Measurements from ENCODE around the gene MET. TPM values are rescaled to one million over a fixed set of nuclear protein-coding genes. Genes with fewer than 3 reads are reported as not detected.
"Not testable (repeated sequence)": the region's sequence is repeated elsewhere in the genome, so short reads cannot be mapped to it uniquely, and the experiment has no call there.

The MET gene
- total RNA-seq, 1 donor from 2014 or later: 3.2 TPM

- Mint-ChIP-seq H3K36me3 (ENCODE audit: low read depth) (no peaks in the 10 kb centered on the region), H3K27me3 (ENCODE audit: insufficient read depth) (peaks cover 16% of the 10 kb centered on the region), H3K27ac (no peak overlapping the region), H3K9me3 (no peaks in the 10 kb centered on the region), H3K4me3 (no peak overlapping the region), H3K4me1 (ENCODE audit: low read depth) (no peaks in the 10 kb centered on the region)
- DNase-seq (ENCODE audit: low spot score): no peak
- intact Hi-C loops (cut with micrococcal nuclease): no loop called here
Observed at GRCh38 chr7:116707289-116707688, 35.3 kb downstream of the MET start.

DNA sequence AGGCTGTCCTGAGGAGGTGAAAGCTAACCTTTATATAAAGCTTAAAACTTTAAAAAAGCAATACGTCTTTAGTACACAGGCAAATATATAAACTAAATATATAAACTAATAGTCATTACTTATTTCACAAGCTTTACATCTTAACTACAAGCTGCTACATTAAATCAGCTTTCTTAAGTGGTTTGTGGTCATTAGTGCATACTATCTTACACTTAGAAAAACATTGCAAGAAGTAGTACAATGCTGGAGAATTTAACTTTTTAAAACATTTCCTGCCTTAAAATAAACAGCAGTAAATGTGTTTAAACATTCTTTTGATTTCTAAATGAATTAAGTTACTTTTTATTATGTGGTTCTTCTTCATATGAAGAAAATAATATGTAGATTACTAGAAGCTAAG is 36.3 kb downstream of the MET start:
- intact Hi-C loops (cut with micrococcal nuclease): no loop called here
- Mint-ChIP-seq H3K27ac (no peak overlapping the region), H3K27me3 (ENCODE audit: insufficient read depth) (peaks cover 13% of the 10 kb centered on the region), H3K4me3 (no peak overlapping the region), H3K36me3 (ENCODE audit: low read depth) (no peaks in the 10 kb centered on the region), H3K4me1 (ENCODE audit: low read depth) (no peaks in the 10 kb centered on the region), H3K9me3 (no peaks in the 10 kb centered on the region)
- no peak for DNase-seq (ENCODE audit: low spot score)

- no peak for DNase-seq (ENCODE audit: low spot score)
- no peak overlapping the region for H3K4me3 Mint-ChIP-seq
- peaks cover 11% of the 10 kb centered on the region for H3K27me3 Mint-ChIP-seq (ENCODE audit: insufficient read depth)
- intact Hi-C loops (cut with micrococcal nuclease): no loop called here
- H3K4me1 Mint-ChIP-seq (ENCODE audit: low read depth): no peaks in the 10 kb centered on the region
- H3K9me3 Mint-ChIP-seq: no peaks in the 10 kb centered on the region
- no peaks in the 10 kb centered on the region for H3K36me3 Mint-ChIP-seq (ENCODE audit: low read depth)
- no peak overlapping the region for H3K27ac Mint-ChIP-seq
Observed at GRCh38 chr7:116708861-116709260, 36.9 kb downstream of the MET start.

DNA sequence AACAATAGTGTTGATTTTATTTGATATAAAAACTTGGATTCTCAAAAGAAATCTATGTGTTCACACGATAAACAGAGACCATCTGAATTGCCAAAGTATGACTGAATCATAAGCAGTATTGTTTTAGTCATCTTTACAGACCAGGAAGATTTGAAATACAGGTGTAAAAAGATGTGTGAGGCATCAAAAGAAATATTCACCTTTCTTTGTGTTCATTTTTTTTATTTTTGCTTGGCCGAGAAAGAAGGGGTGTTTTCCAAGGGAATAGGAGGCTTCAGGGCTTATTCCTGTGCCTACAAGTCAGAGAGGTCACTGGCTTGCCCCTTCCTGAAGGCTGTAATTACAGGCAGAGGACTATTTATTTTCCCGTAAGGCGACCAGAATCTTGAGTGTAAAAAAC is 37.3 kb downstream of the MET start:
- no peaks in the 10 kb centered on the region for H3K4me1 Mint-ChIP-seq (ENCODE audit: low read depth)
- H3K27ac Mint-ChIP-seq: no peak overlapping the region
- H3K27me3 Mint-ChIP-seq (ENCODE audit: insufficient read depth): peaks cover 7% of the 10 kb centered on the region
- no peaks in the 10 kb centered on the region for H3K36me3 Mint-ChIP-seq (ENCODE audit: low read depth)
- H3K9me3 Mint-ChIP-seq: no peaks in the 10 kb centered on the region
- DNase-seq (ENCODE audit: low spot score): no peak
- intact Hi-C loops (cut with micrococcal nuclease): no loop called here
- no peak overlapping the region for H3K4me3 Mint-ChIP-seq

DNA sequence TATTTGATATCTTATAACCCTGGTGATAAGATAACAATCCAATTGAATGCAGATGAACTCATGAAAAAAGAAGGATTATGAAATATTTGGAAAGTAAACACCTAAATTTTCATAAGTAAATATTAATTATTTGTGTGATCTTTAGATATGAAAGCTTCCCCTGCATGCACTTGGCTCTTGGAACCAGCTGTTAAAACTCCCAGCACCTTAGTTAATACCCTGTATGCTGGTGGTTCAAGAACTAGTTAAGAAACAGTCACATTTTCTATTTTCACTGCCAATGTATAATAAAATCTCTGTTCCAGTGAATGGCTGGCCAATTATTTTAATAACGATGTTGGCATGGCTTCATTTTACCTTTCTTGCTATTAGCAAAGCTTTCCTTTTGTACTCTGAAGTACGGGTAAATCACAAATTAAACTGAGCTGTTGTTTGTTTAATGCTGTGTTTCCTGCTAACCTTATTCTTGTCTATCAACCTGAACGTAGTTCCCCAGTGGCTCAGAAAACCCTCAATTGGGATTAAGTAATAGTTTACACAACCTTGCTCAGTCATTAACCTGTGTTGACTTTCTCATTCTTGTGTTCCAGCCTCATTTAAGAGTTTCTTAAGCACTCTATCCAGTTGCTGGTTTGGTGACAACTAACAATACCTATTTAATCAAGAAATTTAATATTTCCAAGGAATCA is 38.9 kb downstream of the MET start:
- DNase-seq (ENCODE audit: low spot score): no peak
- Mint-ChIP-seq H3K27me3 (ENCODE audit: insufficient read depth) (peaks cover 7% of the 10 kb centered on the region), H3K4me3 (no peak overlapping the region), H3K4me1 (ENCODE audit: low read depth) (no peaks in the 10 kb centered on the region), H3K27ac (no peak overlapping the region), H3K36me3 (ENCODE audit: low read depth) (no peaks in the 10 kb centered on the region), H3K9me3 (no peaks in the 10 kb centered on the region)
- intact Hi-C loops (cut with micrococcal nuclease): no loop called here

DNA sequence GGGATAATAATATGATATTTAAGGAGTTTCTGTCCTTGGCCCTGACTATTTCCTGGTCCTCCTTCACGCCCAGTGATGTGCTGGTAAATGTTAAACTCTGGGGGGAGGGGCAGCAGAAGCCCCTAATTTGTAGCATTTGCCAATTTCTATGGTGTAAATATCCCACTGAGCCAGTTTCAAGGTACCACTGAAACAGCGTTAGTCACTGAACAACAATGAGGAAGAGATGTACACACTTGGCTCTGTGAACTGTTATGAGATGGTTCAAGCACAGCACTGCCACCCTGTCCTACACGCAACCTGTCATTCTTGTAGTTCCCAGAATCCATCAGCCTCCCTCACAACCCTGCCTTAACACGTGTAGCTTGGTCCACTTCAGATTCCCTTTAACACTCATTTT is 39.8 kb downstream of the MET start:
- H3K4me1 Mint-ChIP-seq (ENCODE audit: low read depth): no peaks in the 10 kb centered on the region
- H3K27me3 Mint-ChIP-seq (ENCODE audit: insufficient read depth): peaks cover 7% of the 10 kb centered on the region
- H3K4me3 Mint-ChIP-seq: no peak overlapping the region
- DNase-seq (ENCODE audit: low spot score): no peak
- no peak overlapping the region for H3K27ac Mint-ChIP-seq
- intact Hi-C loops (cut with micrococcal nuclease): no loop called here
- no peaks in the 10 kb centered on the region for H3K36me3 Mint-ChIP-seq (ENCODE audit: low read depth)
- H3K9me3 Mint-ChIP-seq: no peaks in the 10 kb centered on the region

DNA sequence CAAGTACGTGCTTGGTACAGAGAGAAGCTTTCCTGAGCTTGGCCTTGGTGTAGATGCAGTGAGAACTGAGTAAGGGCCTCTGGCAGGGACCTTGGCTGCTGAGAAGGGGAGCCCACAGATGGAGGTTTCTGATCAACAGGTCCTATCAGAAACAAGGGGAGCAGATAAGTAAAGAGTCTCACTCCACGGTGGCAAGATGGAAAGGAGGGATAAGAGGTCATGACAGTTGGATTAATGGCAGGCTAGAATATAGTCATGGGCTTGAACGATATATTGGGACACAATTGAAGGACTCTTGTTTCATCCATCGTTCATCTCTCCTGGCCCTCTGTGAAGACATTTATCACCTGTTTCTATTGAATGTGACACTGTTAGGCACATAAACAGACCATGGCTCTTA is 41.5 kb downstream of the MET start:
- intact Hi-C loops (cut with micrococcal nuclease): no loop called here
- Mint-ChIP-seq H3K4me3 (no peak overlapping the region), H3K4me1 (ENCODE audit: low read depth) (no peaks in the 10 kb centered on the region), H3K9me3 (no peaks in the 10 kb centered on the region), H3K36me3 (ENCODE audit: low read depth) (no peaks in the 10 kb centered on the region), H3K27me3 (ENCODE audit: insufficient read depth) (peaks cover 5% of the 10 kb centered on the region), H3K27ac (no peak overlapping the region)
- no peak for DNase-seq (ENCODE audit: low spot score)

GRCh38 chr7:116713918-116714317 is 41.9 kb downstream of the MET start:
- intact Hi-C loops (cut with micrococcal nuclease): no loop called here
- no peaks in the 10 kb centered on the region for H3K9me3 Mint-ChIP-seq
- DNase-seq (ENCODE audit: low spot score): no peak
- peaks cover 5% of the 10 kb centered on the region for H3K27me3 Mint-ChIP-seq (ENCODE audit: insufficient read depth)
- no peaks in the 10 kb centered on the region for H3K4me1 Mint-ChIP-seq (ENCODE audit: low read depth)
- no peak overlapping the region for H3K27ac Mint-ChIP-seq
- H3K4me3 Mint-ChIP-seq: no peak overlapping the region
- no peaks in the 10 kb centered on the region for H3K36me3 Mint-ChIP-seq (ENCODE audit: low read depth)

DNA sequence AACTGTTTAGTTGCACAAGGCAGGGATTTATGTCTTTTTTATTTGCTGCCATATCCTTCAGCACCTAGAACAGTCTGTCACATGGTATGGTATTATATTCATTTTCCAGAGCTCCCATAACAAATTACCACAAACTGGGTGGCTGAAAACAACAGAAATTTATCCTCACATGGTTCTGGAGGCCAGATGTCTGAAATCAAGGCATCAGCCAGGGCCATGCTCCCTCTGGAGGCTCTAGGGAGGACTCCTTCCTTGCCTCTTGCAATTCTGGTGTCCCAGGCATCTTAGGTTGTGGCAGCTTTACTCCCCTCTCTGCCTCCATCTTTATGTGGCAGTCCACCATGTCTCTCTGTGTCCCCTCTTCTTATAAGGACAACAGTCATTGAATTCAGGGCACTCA is 43.1 kb downstream of the MET start:
- no peak overlapping the region for H3K4me3 Mint-ChIP-seq

GRCh38 chr7:116717137-116717536 is 45.1 kb downstream of the MET start:
- no peak overlapping the region for H3K4me3 Mint-ChIP-seq
- intact Hi-C loops (cut with micrococcal nuclease): no loop called here
- H3K27me3 Mint-ChIP-seq (ENCODE audit: insufficient read depth): no peaks in the 10 kb centered on the region
- no peak overlapping the region for H3K27ac Mint-ChIP-seq
- no peak for DNase-seq (ENCODE audit: low spot score)
- H3K4me1 Mint-ChIP-seq (ENCODE audit: low read depth): no peaks in the 10 kb centered on the region
- H3K9me3 Mint-ChIP-seq: no peaks in the 10 kb centered on the region
- H3K36me3 Mint-ChIP-seq (ENCODE audit: low read depth): no peaks in the 10 kb centered on the region

More for the DNA sequence above, 43.1 kb downstream of the MET start:
- Mint-ChIP-seq H3K27ac (no peak overlapping the region), H3K4me1 (ENCODE audit: low read depth) (no peaks in the 10 kb centered on the region), H3K9me3 (no peaks in the 10 kb centered on the region), H3K36me3 (ENCODE audit: low read depth) (no peaks in the 10 kb centered on the region), H3K27me3 (ENCODE audit: insufficient read depth) (peaks cover 5% of the 10 kb centered on the region)
- intact Hi-C loops (cut with micrococcal nuclease): no loop called here
- DNase-seq (ENCODE audit: low spot score): no peak

- intact Hi-C loops (cut with micrococcal nuclease); H3K27ac Mint-ChIP-seq; H3K27me3 Mint-ChIP-seq (ENCODE audit: insufficient read depth); H3K36me3 Mint-ChIP-seq (ENCODE audit: low read depth); H3K4me1 Mint-ChIP-seq (ENCODE audit: low read depth); H3K9me3 Mint-ChIP-seq; DNase-seq (ENCODE audit: low spot score); H3K4me3 Mint-ChIP-seq: not testable (repeated sequence)
Observed at GRCh38 chr7:116723959-116724529, 52.0 kb downstream of the MET start.

DNA sequence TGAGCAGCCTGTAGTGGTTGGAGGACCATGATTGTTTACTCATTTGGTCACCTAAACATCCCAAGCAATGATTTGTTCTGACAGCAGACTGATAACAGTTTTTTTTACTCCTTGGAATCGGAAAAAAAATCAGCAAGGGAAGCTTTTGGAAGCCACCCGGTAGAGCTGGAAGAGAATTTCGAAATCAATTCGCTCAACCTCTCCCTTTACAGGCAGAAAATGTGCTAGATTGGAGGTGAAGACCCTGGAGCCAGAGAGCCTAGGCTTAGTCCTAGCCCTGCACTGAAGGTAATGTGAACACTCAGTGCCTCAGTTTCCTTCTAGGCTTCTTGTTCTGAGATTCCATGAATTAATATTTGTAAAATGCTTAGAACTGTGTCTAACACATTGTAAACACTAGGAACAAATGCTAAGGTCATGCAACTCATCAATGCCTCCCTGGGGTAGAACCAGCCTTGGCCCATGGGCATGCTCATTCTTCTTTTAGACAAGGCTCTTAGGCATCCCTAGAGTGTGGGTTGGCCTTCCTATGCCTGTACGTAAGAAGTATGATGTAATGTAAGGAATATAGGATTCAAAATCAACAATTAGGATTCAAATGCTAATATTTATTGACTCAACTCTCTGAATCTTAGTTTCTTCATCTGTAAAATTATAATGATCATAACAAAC is 52.7 kb downstream of the MET start:
- Mint-ChIP-seq H3K4me3 (no peak overlapping the region), H3K27ac (no peak overlapping the region), H3K9me3 (no peaks in the 10 kb centered on the region), H3K36me3 (ENCODE audit: low read depth) (no peaks in the 10 kb centered on the region), H3K27me3 (ENCODE audit: insufficient read depth) (peaks cover 7% of the 10 kb centered on the region), H3K4me1 (ENCODE audit: low read depth) (no peaks in the 10 kb centered on the region)
- no peak for DNase-seq (ENCODE audit: low spot score)
- intact Hi-C loops (cut with micrococcal nuclease): no loop called here

- Mint-ChIP-seq H3K4me1 (ENCODE audit: low read depth) (no peaks in the 10 kb centered on the region), H3K4me3 (no peak overlapping the region), H3K27ac (no peak overlapping the region), H3K27me3 (ENCODE audit: insufficient read depth) (peaks cover 7% of the 10 kb centered on the region), H3K9me3 (no peaks in the 10 kb centered on the region), H3K36me3 (ENCODE audit: low read depth) (no peaks in the 10 kb centered on the region)
- intact Hi-C loops (cut with micrococcal nuclease): no loop called here
- DNase-seq (ENCODE audit: low spot score): no peak
Observed at GRCh38 chr7:116726149-116726548, 54.2 kb downstream of the MET start.

All from activated T-helper 1 cell treated with anti-CD3 and anti-CD28 coated beads, Interleukin-12 subunit alpha, Interleukin-12 subunit beta, Interleukin-2, Interleukin-4 antibody, amounts not matched to agents 30 ng/mL and 10 ng/mL and 1 ng/mL, durations not matched to agents 14 hours and 24 hours and 36 hours (primary cell).